ENCODE results near the gene OLFML1. TPM values are rescaled to one million over a fixed set of nuclear protein-coding genes. Genes with fewer than 3 reads are reported as not detected.

OLFML1 gene
- polyA plus RNA-seq, 1 donor: 35.0 TPM

GRCh38 chr11:7532405-7533145, 47.3 kb downstream of the OLFML1 start:
- no peak for DNase-seq (ENCODE audit: low read depth)

GRCh38 chr11:7533199-7534041, 48.1 kb downstream of the OLFML1 start:
- DNase-seq (ENCODE audit: low read depth): no peak

- DNase-seq (ENCODE audit: low read depth): no peak
Measured at GRCh38 chr11:7534042-7534378, 48.7 kb downstream of the OLFML1 start.

DNA sequence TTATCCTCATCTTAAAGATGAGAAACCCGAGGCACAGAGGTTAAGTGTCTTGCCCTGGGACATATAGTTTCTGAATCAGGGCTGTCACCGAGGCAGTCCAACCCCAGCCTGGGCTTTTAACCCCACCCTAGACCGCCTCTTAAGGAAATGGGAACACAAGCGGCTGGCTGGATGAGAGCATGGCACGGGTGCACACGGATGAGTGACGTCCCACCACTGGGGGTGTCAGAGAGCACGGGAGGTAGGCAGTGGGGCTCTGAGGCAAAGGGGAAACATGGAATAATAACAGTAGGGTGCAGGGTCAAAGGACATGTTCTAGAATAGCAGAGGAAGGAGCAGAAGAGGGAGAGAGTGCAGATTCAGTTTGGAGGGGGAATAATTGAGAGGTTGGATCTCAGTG, 50.8 kb downstream of the OLFML1 start:
- no peak for DNase-seq (ENCODE audit: low read depth)

DNA sequence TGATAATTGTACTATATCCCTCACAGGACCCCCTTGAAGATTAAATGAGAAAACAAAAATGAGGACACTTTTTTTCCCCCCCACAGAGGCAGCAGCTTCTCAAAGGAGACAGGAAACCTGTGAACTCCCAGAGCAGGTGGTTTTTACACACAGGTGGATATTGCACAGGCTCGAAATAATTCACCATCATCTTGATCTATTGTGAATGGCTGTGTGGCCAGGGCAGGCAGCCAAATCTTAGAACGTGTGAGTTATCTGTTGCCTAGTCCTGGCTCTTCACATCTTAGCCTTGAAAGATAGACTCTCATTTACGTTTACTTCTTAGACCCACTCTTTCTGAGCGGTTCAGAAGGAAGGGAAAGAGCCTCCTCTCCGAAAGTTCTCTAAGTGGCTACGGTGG, 52.0 kb downstream of the OLFML1 start:
- DNase-seq (ENCODE audit: low read depth): no peak

- no peak for DNase-seq (ENCODE audit: low read depth)
Measured at GRCh38 chr11:7538031-7538430, 52.7 kb downstream of the OLFML1 start.

DNA sequence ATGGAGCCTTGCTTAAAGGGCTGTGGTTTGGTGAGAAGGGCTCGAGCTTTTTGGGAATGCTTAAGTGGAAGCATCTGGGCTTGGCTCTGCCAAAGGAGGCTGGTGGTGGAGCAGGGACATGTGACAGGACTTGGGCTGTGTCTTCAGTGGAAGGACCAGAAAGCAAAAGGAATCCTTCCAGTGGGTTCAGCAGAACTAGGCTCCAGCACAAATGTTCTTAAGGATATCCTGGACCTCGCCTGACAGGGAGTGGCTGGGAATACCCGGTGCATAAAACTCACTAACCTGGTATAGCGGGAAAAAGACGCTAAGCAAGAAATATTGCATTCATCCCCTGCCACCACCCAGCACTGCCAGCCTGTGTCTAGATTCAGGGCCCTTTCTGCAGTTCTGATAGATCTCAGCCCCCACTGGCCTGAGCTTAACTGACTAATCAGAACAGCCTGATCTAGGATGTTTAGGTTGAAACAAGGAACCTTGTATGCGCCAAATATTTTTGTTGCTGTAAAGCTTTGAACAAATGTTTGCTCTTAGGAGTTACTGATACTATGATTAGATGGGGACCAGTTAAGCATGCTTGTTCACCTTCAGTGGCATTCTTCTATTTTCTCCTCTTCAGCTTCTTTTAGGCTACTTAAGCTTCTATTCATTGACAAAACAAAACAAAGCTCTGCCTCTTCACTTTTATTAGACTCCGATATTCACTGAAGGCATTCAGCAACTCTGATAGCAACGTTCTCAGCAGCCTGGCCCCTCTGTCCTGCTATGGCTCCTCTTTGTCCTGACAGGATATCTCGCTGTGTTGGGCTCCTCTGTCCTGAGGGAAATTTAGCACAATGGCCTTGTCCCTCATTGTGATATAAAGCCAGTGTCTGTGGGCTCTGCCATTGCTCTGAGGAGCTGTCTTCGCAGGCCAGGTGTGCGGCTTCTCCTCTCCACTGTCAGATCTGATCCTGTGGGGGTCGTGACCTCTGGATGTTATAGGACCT, 53.5 kb downstream of the OLFML1 start:
- DNase-seq (ENCODE audit: low read depth): no peak

DNA sequence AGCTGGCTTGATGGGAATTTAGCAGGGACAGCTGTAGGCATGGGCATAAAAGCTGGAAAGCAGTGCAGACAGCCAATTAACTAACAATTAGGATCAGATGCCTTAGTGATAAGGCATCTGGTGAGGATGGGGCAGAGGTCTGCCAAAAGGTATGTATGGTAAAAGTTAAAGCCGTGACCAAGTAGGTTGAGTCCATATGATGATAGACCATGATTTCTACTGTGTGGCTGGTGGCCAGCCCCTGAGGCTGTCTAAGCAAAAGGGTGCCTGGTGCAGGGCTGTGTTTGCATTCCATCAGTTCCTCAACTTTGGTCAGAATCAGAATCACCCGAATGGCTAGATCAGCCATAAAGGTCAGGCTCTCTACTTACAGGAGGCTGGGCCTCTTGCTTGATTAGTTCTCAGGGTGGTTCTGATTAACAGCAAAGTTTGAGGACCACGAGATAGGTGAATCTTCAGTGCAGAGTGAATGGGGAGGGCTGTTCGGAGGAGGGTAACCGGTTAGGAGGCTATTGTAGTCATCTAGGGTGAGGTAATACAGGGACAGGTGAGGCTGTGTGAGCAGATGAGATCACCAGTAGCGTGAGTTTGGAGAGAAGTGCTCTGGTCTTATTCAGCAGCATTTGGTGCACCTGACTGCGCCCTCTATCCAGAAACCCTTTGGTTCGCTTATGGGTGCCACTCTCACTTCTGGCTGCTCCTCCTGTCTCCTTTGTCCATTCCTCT, 55.7 kb downstream of the OLFML1 start:
- no peak for DNase-seq (ENCODE audit: low read depth)

- DNase-seq (ENCODE audit: low read depth): no peak
Measured at GRCh38 chr11:7543302-7543701, 58.0 kb downstream of the OLFML1 start.

DNA sequence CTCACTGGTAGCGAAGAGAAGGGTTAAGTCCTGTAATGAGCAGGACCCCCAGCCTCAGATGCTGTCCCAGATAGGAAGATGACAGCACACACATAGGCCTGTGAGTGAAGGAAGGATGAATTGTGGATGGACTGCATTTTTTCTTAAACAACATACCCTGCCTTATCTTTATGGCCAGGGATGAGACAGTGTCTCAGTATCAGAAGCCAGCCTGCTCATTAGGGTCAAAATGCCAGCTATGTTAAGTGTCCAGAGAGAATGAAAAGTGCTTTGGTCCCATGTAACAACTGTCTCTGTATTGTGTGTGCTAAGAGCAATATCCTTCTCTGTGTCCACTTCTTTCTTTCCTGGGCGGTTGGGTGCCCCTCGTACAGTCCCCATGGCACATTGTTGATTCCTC, 58.7 kb downstream of the OLFML1 start:
- no peak for DNase-seq (ENCODE audit: low read depth)

GRCh38 chr11:7545611-7546010, 60.3 kb downstream of the OLFML1 start:
- no peak for DNase-seq (ENCODE audit: low read depth)

- DNase-seq (ENCODE audit: low read depth): no peak
Measured at GRCh38 chr11:7546324-7546791, 61.1 kb downstream of the OLFML1 start.

- no peak for DNase-seq (ENCODE audit: low read depth)
Measured at GRCh38 chr11:7547687-7548086, 62.4 kb downstream of the OLFML1 start.

DNA sequence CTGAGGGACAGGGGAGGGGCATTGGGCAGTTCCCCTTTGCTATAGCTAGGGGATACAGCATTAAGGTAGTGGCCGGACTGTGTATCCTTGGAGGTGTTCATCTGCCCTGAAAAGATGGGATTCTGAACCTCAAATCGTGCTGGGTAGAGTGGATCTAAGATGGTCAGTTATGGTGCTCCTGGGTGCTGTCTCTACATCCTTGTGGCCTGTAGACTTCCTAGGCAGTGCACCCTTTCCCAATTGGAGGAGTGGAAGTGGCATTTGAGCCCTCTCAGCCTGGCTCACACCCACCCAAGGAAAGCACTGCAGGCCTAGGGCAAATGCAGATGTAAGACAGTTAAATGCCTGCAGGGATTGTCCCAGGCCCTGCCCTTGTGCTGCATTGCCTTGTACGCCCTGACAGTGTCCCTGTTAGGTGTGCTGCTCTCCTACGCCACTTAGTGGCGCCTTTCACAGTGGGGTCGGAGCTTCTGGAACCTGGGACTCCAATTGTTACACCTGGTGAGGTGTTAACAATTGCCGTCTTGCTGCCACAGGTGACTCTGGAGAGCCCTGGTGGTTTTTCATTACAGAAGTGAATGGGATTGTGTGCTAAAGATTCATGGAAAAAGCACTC, 63.5 kb downstream of the OLFML1 start:
- DNase-seq (ENCODE audit: low read depth): no peak

DNA sequence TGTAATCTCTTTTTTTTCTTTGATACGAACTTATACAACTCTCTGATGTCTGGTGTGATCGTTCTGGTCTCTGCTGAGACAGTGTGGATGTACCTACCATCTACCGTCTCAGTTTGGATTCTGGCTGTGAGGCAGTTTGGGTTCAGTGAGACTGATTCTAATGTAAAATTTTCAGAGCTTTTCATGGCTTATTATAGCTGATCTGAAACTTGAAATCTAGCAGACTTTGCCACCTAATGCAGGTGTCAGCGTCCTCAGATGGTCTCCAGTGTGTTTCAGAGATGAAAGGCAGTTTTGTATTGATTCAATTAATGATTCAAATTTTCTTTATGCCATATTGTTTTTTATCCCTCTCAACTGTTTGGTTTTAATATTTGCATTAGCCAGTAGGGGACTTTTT, 64.4 kb downstream of the OLFML1 start:
- DNase-seq (ENCODE audit: low read depth): no peak

- no peak for DNase-seq (ENCODE audit: low read depth)
Measured at GRCh38 chr11:7551571-7551970, 66.3 kb downstream of the OLFML1 start.

DNA sequence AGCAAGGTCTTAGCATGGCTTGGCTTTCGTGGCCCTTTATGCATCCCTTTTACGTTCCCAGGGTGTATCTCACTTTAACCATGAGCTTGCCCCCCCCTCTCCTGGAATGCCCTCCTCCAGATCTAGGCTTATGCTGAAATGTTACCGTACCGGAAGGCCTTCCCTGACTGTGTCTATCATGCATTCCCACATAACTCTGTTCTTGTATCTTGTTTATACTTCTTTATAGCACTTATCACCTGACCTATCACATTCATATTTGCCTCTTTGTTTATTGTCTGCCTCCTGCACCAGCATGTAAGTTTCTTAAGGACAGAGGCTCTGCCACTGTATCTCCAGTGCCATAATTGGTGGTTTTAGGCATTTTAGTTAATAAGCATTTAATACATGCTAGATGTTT, 67.4 kb downstream of the OLFML1 start:
- DNase-seq (ENCODE audit: low read depth): no peak

DNA sequence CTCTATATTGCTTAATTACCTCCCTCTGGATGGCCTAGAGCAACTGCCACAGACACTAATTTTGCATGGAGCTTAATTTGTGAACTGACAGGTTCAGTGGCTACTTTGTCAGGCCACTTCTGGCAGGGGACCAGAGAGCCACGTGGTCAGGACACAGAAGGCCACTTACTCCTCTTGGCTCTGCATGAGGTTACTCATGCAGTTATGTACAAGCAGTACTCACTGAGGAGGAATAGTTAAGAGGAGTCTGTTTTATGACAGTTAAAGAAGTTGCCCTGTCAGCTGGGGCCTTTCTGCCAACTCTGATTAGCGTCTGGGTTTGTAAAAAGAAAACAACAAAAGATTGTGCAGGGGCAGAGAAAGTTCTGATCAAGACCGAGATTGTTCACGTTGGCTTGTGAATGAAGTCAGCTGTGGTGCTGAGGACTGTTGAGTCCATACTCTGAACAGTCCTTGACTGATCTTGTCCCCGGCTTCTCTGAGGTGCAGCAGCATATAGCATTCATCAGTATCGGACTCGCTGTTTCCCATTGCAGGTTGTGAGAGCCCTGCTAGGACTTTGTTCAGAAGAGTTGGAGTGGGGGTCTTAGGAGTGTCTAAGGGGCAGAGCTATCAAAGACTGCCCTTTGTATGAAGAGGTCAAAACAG, 69.9 kb downstream of the OLFML1 start:
- no peak for DNase-seq (ENCODE audit: low read depth)

GRCh38 chr11:7558046-7558445, 72.7 kb downstream of the OLFML1 start:
- DNase-seq (ENCODE audit: low read depth): no peak

All from forelimb muscle (tissue), 1 donor.